HEK293T (cell line): ENCODE data around the gene PM20D1.
"Not testable (repeated sequence)": the region's sequence is repeated elsewhere in the genome, so short reads cannot be mapped to it uniquely, and the experiment has no call there.

Experiments
- CTCF ChIA-PET: fragments of 350-600 bp; formaldehyde crosslinking; extraction: SDS; loops from one replicate; lab custom pipeline; 2021; ENCODE audit warnings: antibody characterized with exemption, inconsistent platforms; lab: Yijun Ruan, JAX
- POLR2A ChIA-PET: fragments of 350-600 bp; formaldehyde crosslinking; extraction: SDS; loops from one replicate; lab custom pipeline; 2020; ENCODE audit warnings: antibody characterized with exemption, inconsistent platforms; lab: Yijun Ruan, JAX
- DNase-seq: peaks from one replicate; pipeline ENCODE4 v3.0.0; 2012; ENCODE audit warnings: mixed read lengths; ENCODE audit errors: extremely low spot score
- ARNT ChIP-seq: fragments of 450-650 bp; IDR thresholded peaks from 2 replicates; pipeline ENCODE4 v1.6.1; 2017; ENCODE audit warnings: mild to moderate bottlenecking
- BHLHE40 ChIP-seq: fragments of 450-650 bp; IDR thresholded peaks from 2 replicates; pipeline ENCODE4 v1.6.1; 2016; ENCODE audit warnings: mild to moderate bottlenecking, moderate library complexity, borderline replicate concordance
- CTBP1 ChIP-seq: fragments of 450-650 bp; IDR thresholded peaks from 2 replicates; pipeline ENCODE4 v1.6.1; 2016; ENCODE audit warnings: borderline replicate concordance
- ELF4 ChIP-seq: fragments of 450-650 bp; IDR thresholded peaks from 2 replicates; pipeline ENCODE4 v1.6.1; 2017; ENCODE audit warnings: antibody characterized with exemption
- FOXA1 ChIP-seq: fragments of 450-650 bp; IDR thresholded peaks from 2 replicates; pipeline ENCODE4 v1.6.1; 2016; ENCODE audit warnings: mild to moderate bottlenecking
- FOXK2 ChIP-seq: fragments of 450-650 bp; IDR thresholded peaks from 2 replicates; pipeline ENCODE4 v1.6.1; 2016; ENCODE audit warnings: mild to moderate bottlenecking
- FOXM1 ChIP-seq: fragments of 450-650 bp; IDR thresholded peaks from 2 replicates; pipeline ENCODE4 v1.6.1; 2017; ENCODE audit warnings: mild to moderate bottlenecking, borderline replicate concordance
- HDGF ChIP-seq: fragments of 450-650 bp; IDR thresholded peaks from 2 replicates; pipeline ENCODE4 v1.6.1; 2017; ENCODE audit warnings: antibody characterized with exemption, borderline replicate concordance
- L3MBTL2 ChIP-seq: fragments of 450-650 bp; conservative IDR thresholded peaks from 2 replicates; pipeline ENCODE4 v1.6.1; 2016; ENCODE audit warnings: mild to moderate bottlenecking
- LEF1 ChIP-seq: fragments of 450-650 bp; IDR thresholded peaks from 2 replicates; pipeline ENCODE4 v1.6.1; 2017; ENCODE audit warnings: mild to moderate bottlenecking, borderline replicate concordance
- NFRKB ChIP-seq: fragments of 450-650 bp; IDR thresholded peaks from 2 replicates; pipeline ENCODE4 v1.6.1; 2016; ENCODE audit warnings: mild to moderate bottlenecking, moderate library complexity
- PKNOX1 ChIP-seq: fragments of 450-650 bp; IDR thresholded peaks from 2 replicates; pipeline ENCODE4 v1.6.1; 2016
- SP1 ChIP-seq: fragments of 450-650 bp; IDR thresholded peaks from 2 replicates; pipeline ENCODE4 v1.6.1; 2017
- SUZ12 ChIP-seq: fragments of 450-650 bp; IDR thresholded peaks from 2 replicates; pipeline ENCODE4 v1.6.1; 2016; ENCODE audit warnings: mild to moderate bottlenecking
- TARDBP ChIP-seq: fragments of 450-650 bp; IDR thresholded peaks from 2 replicates; pipeline ENCODE4 v1.6.1; 2016
- ZNF384 ChIP-seq: fragments of 450-650 bp; IDR thresholded peaks from 2 replicates; pipeline ENCODE4 v1.6.1; 2016

PM20D1 gene

GRCh38 chr1:205826995-205827394 lies 22.9 kb downstream of the PM20D1 start:
- TF ChIP-seq PKNOX1 = no peak
- CTCF ChIA-PET = interaction anchor here (0.5 to 1.0 kb wide), 2 partner anchors 35 to 64 kb away, joined by 3 to 4 read pairs; no protein-coding TSS in a partner anchor
- DNase-seq = no peak
- POLR2A ChIA-PET = no interaction called here

GRCh38 chr1:205826016-205826806 lies 23.7 kb downstream of the PM20D1 start:
- ChIA-PET CTCF (interaction anchor here (0.5 to 1.0 kb wide), 2 partner anchors 34 to 63 kb away, joined by 3 to 4 read pairs; no protein-coding TSS in a partner anchor), POLR2A (no interaction called here)
- no peak for TF ChIP-seq FOXM1
- no peak for TF ChIP-seq L3MBTL2
- no peak for TF ChIP-seq PKNOX1
- no peak for TF ChIP-seq CTBP1
- no peak for TF ChIP-seq ZNF384
- no peak for TF ChIP-seq TARDBP
- TF ChIP-seq SP1 = no peak
- no peak for TF ChIP-seq ARNT
- TF ChIP-seq FOXA1 = no peak
- no peak for TF ChIP-seq LEF1
- TF ChIP-seq SUZ12 = no peak
- DNase-seq = no peak

DNA sequence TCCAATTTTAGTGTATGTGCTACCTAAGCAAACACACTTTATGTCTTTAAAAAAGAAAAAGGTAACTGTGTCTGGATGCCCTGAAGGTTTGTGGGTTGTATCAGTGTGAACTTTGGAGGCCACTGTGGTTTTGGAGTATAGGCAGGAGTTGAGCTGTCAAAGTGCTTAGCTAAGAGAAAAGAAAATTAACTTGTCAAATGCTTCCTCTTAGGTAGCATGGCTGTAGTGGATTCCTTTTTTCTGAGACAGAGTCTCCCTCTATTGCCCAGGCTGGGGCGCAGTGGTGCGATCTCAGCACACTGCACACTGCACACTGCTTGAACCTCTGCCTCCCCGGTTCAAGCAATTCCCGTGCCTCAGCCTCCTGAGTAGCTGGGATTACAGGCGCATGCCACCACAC lies 25.8 kb downstream of the PM20D1 start:
- ChIA-PET CTCF (no interaction called here), POLR2A (no interaction called here)
- no peak for DNase-seq
- TF ChIP-seq ELF4 = no peak
- no peak for TF ChIP-seq LEF1
- no peak for TF ChIP-seq SUZ12
- no peak for TF ChIP-seq ZNF384
- no peak for TF ChIP-seq CTBP1
- no peak for TF ChIP-seq FOXM1
- no peak for TF ChIP-seq BHLHE40
- no peak for TF ChIP-seq PKNOX1
- no peak for TF ChIP-seq L3MBTL2
- TF ChIP-seq FOXA1 = no peak

GRCh38 chr1:205823260-205823659 lies 26.7 kb downstream of the PM20D1 start:
- CTCF ChIA-PET, POLR2A ChIA-PET, DNase-seq: not testable (repeated sequence)

GRCh38 chr1:205822397-205822796 lies 27.5 kb downstream of the PM20D1 start:
- ChIA-PET POLR2A (no interaction called here), CTCF (interaction anchor here (0.9 kb wide), 1 partner anchor 13 kb away, joined by 4 read pairs; no protein-coding TSS in a partner anchor)
- TF ChIP-seq NFRKB (no peak), PKNOX1 (no peak), FOXM1 (no peak), BHLHE40 (no peak), ZNF384 (no peak)
- DNase-seq = no peak

DNA sequence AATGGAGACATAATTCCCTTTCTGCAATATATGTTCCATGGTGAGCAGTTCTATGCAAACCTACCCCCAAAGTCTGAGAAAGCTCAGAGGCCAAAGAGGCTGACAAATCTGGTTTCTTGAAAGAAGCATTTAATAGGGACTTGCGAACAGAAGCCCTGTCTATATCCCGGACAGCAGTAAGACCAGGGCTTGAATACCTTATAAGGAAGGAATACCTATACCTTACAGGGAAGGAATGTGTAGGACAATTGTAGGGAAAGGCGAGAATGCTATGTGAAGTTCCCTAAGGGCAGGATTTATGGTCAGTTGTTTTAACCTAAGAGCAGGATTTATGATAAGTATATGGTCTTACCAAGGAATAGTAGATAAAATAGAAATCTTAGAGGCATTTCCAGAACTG lies 31.9 kb downstream of the PM20D1 start:
- DNase-seq = no peak
- POLR2A ChIA-PET = no interaction called here
- CTCF ChIA-PET = no interaction called here
- TF ChIP-seq BHLHE40 = no peak
- TF ChIP-seq ZNF384 = no peak
- TF ChIP-seq HDGF = no peak
- no peak for TF ChIP-seq ARNT
- no peak for TF ChIP-seq LEF1
- TF ChIP-seq FOXA1 = no peak
- no peak for TF ChIP-seq SUZ12
- TF ChIP-seq TARDBP = no peak
- TF ChIP-seq L3MBTL2 = no peak
- TF ChIP-seq FOXK2 = no peak
- no peak for TF ChIP-seq FOXM1
- TF ChIP-seq PKNOX1 = no peak
- no peak for TF ChIP-seq NFRKB
- TF ChIP-seq ELF4 = no peak
- no peak for TF ChIP-seq SP1
- TF ChIP-seq CTBP1 = no peak
